ENCODE measurements around the gene TMEM132C.
A peak's percentile ranks its signal among the peaks of the same experiment; 100 is the strongest.

TMEM132C gene

DNA sequence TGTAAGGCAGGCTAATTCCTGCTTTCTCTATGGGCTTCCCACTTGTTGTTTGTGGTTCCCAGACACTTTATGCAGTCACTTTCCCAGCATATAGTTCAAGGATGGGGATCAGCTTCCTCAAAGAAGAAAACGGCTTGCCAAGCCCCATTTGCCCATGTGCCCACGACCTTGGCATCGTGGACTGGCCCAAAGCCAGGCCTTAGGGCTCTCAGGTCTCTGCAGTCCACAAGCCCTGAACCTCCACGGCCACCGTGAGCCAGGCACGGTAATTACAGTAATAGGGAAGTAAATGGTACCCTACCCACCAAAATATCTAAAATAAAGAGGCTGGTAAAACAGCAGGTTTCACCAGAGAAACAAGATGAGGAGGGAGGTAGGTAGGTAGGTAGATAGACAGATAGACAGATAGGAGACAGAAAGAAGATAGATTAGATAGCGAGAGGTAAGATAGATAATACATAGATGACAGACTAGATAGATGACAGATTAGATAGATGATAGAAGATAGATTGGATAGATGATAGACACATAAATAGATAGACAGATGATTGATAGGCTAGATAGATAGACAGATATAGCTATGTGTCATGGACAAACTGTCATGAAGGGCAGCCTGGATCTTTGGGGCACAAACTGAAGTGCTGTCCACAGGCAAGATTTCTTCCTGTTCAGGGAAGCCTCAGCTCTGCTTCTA, 393.7 kb downstream of the TMEM132C start:
- no peak for DNase-seq (ENCODE audit: low spot score)

GRCh38 chr12:128661226-128661569, 394.2 kb downstream of the TMEM132C start:
- DNase-seq (ENCODE audit: low spot score) = no peak

DNA sequence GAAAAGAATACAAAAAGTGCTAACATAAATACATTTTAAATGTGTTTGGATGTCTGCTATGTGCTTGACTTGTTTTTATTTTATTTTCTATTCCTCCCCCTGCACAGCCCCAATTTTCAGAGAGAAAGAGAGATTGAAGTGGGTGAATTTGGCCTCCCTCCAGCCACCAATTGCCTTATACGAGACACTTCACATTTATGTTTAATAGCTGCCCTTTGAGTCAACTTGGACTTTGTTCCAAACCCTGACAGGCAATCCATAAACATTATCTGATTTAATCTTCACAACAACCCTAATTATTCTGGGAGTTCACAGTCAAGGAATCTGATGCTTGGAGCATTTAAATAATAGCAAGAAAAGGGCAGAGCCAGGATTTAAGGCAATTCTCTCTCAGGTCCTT, 395.1 kb downstream of the TMEM132C start:
- DNase-seq (ENCODE audit: low spot score) = no peak

- no peak for DNase-seq (ENCODE audit: low spot score)
Observed at GRCh38 chr12:128664501-128664900, 397.5 kb downstream of the TMEM132C start.

- DNase-seq (ENCODE audit: low spot score) = no peak
Observed at GRCh38 chr12:128667193-128667592, 400.2 kb downstream of the TMEM132C start.

DNA sequence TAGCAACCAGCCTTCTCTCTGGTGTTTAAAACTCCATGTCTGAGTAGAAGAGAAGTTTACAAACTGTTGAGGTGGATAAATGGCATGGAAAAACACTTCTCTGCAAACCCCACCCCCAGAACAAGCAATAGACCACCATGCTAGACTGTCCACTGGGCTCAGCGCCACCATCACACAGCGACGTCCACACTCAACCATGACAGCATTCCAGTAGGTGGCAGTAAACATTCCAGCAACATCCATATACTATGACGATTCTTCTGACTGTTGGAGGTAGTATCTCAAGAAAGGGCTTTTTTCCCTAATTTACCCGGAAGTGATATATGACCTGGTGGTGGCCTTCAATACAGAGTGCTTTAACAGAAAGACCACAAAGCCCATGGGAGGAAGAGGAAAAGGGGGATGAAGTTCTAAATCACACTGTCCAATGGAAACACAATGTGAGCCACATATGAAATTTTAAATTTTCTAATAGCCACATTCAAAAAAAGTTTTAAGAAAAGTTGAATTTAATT, 404.6 kb downstream of the TMEM132C start:
- no peak for DNase-seq (ENCODE audit: low spot score)

- DNase-seq (ENCODE audit: low spot score) = no peak
Observed at GRCh38 chr12:128672428-128672827, 405.5 kb downstream of the TMEM132C start.

- DNase-seq (ENCODE audit: low spot score) = no peak
Observed at GRCh38 chr12:128672893-128673292, 405.9 kb downstream of the TMEM132C start.

GRCh38 chr12:128675576-128675975, 408.6 kb downstream of the TMEM132C start:
- no peak for DNase-seq (ENCODE audit: low spot score)

GRCh38 chr12:128680555-128680954, 413.6 kb downstream of the TMEM132C start:
- no peak for DNase-seq (ENCODE audit: low spot score)

DNA sequence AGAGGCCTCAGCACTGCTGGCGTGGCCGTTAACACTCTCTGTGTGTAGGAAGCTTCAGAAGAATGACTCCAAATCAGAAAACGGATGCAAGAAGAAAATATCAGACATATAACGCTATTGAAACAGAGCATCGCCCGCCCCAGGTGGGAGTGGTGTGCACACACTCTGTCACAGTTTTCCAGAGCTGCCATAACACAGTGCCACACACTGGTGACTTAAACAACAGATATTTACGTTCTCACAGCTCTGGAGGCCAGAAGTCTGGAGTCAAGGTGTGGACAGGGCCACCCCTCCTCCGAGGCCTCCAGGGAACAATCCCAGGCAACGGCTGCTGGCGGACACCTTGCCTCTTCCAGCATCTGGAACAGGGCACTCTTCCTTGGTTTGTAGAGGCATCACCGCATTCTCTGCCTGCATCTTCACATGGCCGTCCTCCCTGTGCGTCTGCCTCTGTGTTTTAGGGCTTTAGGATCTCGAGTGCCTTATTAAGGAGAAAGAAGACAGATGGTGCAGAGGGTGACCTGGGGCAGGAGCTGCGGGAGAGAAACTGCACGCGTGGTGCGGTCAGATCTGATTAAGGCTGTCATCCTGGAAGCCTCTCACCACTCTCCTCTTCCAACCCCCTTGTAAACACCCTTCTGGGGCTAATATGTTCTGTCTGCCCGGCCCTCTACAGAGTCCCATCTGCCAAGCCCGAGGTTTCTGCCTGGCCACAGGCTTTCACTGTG, 415.7 kb downstream of the TMEM132C start:
- no peak for DNase-seq (ENCODE audit: low spot score)

GRCh38 chr12:128684352-128684751, 417.4 kb downstream of the TMEM132C start:
- peak; percentile 54 for DNase-seq (ENCODE audit: low spot score)

GRCh38 chr12:128685903-128686475, 419.0 kb downstream of the TMEM132C start:
- DNase-seq (ENCODE audit: low spot score) = no peak

- no peak for DNase-seq (ENCODE audit: low spot score)
Observed at GRCh38 chr12:128687851-128688250, 420.9 kb downstream of the TMEM132C start.

DNA sequence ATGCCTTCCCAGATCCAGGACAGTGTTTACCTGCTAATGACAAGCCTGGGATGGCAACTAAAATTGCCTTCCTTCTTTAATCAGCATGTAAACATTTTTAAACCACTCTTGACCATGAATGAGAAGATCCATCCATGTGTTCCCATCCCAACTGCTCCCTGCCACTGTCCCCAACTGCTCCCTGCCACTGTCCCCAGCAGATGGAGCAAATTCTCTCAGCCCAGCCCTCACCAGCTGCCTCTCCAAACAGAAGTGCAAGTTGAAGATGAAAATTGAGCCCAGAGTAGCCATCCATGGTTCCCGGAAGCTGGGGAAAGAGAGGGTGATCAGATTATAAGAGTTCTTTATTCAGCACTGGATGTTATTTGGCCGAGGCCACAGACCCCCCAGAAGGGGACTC, 423.7 kb downstream of the TMEM132C start:
- peak; percentile 3 for DNase-seq (ENCODE audit: low spot score)

- no peak for DNase-seq (ENCODE audit: low spot score)
Observed at GRCh38 chr12:128693115-128693514, 426.1 kb downstream of the TMEM132C start.

- no peak for DNase-seq (ENCODE audit: low spot score)
Observed at GRCh38 chr12:128693771-128694170, 426.8 kb downstream of the TMEM132C start.

DNA sequence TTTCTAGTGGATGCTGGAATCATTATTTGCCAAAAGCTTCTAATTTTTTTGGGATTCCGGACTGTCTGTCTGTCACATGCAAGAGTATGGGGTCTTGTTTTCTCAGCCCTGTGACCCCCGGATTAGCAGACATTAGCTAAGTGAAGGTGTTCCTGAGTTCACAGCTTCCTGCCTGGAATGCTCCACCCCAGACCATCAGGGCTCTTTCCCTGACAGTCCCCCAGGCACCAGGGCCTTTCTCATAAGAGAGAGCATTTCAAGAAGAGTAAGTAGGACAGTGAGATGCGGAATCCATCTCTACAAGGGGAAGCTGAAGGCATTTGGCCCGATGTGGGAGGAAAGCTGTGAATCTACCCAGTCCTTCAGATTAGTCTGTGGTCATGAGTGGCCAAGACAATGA, 427.5 kb downstream of the TMEM132C start:
- DNase-seq (ENCODE audit: low spot score) = no peak

- no peak for DNase-seq (ENCODE audit: low spot score)
Observed at GRCh38 chr12:128695697-128696096, 428.7 kb downstream of the TMEM132C start.

DNA sequence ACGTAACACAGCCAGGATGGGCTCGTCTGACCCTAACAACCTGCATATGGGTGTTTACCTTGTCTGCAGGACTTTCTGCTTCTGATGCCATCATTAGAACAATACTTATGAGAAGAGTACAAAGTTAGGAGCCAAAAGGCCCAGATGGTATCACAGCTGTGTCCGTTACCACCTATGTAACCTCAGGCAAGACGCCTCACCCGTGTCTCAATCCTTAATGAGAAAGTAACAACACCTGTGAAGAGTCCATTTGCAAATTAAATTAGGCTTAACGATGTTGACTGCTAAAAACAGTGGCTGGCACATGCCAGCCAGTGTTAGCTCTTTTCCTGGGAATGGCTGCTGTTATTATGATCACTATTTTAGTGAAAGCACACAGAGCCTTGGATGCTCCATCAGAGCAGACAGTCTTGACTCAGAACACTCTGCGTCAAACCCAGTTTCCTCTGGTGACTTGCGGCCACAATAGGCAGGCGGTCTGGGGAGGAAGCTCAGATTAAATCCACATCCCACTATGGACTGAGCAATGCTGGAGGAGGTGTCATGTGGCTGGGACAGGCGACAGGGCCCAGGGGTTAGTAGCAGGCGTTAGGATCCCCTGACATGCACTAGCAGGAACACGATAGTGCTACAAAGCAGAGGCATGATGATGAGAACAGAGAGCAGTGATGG, 431.5 kb downstream of the TMEM132C start:
- DNase-seq (ENCODE audit: low spot score) = no peak

- no peak for DNase-seq (ENCODE audit: low spot score)
Observed at GRCh38 chr12:128699106-128699505, 432.1 kb downstream of the TMEM132C start.

GRCh38 chr12:128702371-128702770, 435.4 kb downstream of the TMEM132C start:
- no peak for DNase-seq (ENCODE audit: low spot score)

DNA sequence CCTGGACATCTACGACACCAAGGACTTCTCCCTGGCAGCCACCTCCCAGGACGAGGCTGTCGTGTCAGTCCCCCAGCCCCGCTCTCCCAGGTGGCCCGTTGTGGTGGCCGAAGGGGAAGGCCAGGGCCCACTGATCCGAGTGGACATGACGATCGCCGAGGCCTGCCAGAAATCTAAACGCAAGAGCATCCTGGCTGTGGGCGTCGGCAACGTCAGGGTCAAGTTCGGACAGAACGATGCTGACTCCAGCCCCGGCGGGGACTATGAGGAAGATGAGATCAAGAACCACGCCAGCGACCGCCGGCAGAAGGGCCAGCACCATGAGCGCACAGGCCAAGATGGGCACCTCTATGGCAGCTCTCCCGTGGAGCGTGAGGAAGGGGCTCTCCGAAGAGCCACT, 438.2 kb downstream of the TMEM132C start:
- DNase-seq (ENCODE audit: low spot score) = no peak
